GM21423 (cell line): ENCODE data around the gene MPP3.
"Not testable (repeated sequence)": the region's sequence is repeated elsewhere in the genome, so short reads cannot be mapped to it uniquely, and the experiment has no call there.

ENCODE experiments used
- ATAC-seq: cut with Tn5 transposase; IDR thresholded peaks from one replicate; pipeline ENCODE4 v1.9.1; 2021; ENCODE audit warnings: mild to moderate bottlenecking, moderate library complexity; ENCODE audit not compliant: unreplicated experiment

The MPP3 gene

GRCh38 chr17:43860927-43861622, 28.1 kb upstream of the MPP3 start:
- ATAC-seq = no peak

DNA sequence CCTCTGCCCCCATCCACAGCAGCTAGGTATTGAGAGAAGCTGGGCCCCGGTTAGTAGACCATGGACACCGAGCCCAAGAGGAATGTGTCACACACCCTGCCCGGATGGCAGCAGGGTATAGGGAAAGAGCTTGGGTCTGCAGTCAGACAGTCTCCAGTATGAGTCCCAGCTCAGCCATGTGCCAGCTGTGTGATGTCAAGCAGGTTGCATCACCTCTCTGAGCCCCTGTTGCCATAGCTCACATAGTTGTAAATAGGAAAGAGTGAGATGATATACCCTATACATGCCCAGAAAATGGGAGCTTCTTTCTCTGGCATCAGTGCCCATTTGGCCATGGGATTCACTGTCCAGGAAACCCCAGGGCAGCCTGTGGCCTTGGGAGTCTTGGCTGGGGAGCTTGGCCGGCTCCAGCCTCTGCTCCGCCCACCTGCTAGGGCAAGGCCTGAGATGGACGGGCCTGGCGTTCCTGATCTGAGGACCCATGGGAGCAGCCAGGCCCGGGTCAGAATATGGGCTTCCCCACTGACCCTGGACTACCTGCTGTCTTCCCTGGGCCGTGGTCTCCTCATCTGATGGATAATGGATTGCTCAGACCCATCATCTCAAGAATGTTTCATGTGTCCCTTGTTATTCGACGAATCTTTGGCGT, 27.3 kb upstream of the MPP3 start:
- no peak for ATAC-seq

DNA sequence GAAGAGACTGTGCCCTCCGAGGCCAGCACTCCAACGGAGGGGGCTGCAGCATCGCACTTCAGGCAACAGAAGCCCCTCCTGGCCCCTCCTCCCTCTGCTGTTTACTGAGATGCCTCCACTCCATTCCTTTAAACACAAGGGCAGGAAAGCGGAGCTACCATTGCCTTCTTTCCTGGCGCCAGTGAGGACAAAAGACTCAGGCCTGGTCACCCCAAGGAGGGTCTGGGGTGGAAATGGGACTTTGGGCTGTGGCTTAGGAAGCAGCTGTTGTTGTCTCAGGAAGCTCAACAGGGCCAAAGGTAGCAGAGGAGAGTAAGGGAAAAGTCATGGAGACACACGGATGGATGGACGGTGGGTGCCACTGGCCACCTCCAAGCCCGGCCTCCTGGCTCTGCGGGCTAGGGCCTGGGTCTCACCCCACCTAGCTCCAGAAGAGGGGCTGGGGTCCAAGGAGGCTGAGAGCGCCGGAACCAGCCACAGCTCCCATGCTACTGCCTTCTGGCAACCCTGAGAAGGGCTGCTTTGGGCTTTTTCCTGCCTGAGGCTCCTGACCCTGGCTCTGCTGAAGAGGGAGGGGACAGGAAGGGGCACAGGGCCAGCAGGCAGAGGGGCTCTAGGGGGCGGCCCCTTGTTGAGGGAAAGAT, 25.1 kb upstream of the MPP3 start:
- ATAC-seq = no peak

DNA sequence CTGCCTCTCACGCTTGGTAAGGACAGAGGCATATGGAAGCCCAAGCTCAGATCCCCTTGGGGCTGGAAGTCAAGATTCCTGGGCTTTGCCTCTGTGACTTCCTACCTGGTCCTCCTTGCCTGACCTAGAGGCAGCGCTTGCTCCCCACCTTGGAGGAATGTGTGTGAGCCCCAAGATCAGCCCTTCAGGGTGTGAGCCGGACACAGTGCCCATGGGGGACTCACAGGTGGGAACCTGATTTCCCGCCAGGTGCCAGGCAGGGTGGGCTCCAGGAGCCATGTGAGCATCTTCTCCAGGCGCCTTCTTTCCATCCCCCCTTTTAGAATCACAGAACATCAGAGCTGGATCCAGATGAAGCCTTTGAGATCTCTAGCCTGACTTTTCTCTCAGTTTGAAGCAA, 24.2 kb upstream of the MPP3 start:
- ATAC-seq = no peak

GRCh38 chr17:43856141-43856540, 23.2 kb upstream of the MPP3 start:
- ATAC-seq = no peak

DNA sequence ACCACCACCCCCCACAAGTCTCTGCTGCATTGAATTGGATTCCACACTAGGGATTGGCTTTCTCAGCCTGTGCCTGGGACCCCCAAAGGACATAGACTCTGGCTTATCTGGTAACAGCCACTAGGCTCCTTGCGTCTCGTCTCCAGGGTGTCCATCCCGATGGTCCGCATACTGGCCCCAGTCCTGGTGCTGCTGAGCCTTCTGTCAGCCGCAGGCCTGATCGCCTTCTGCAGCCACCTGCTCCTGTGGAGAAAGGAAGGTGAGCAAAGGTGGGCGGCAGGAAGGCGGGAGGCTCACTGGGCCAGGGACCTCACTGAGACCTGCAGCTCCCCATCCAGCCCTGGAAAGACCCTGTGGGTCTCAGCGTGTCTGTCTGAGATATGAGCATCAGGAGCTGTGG, 22.1 kb upstream of the MPP3 start:
- no peak for ATAC-seq

- no peak for ATAC-seq
Measured at GRCh38 chr17:43854498-43854897, 21.6 kb upstream of the MPP3 start.

DNA sequence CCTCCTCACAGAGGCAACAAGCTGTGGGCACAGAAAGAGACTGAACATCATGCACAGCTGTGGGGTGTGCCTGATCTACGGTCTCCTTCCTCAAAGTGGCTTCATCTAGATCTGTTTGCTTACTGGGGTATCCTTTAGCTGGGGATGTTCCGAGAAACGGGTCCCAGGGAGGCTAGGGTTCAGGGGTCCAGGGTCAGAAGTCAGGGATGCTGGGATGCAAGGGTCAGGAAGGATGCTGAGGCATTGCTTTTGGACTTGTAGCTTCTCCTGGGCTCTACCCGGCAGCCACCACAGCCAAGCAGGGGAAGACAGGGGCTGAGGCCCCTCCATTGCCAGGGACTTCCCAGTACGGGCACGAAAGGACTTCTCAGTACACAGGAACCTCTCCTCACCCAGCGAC, 20.6 kb upstream of the MPP3 start:
- ATAC-seq = no peak

DNA sequence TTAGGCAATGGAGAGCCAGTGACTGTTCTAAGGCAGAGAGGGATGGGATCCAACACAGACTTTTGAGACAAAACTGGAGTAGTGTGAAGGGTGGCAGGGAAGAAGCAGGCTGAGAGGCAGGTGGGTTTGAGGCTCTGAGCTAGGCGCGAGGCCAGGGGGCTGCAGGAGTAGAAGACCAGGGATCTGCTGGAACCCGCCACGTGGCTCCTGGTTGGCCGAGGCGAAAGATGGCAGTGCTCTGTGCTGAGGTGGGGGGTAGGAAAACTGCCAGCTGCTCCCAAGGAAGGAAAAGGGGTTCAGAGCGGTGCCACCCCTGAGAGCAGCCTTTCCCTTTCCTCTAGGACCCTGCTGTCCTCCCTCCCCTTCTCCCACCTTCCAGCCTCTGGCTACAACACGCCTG, 19.6 kb upstream of the MPP3 start:
- no peak for ATAC-seq

DNA sequence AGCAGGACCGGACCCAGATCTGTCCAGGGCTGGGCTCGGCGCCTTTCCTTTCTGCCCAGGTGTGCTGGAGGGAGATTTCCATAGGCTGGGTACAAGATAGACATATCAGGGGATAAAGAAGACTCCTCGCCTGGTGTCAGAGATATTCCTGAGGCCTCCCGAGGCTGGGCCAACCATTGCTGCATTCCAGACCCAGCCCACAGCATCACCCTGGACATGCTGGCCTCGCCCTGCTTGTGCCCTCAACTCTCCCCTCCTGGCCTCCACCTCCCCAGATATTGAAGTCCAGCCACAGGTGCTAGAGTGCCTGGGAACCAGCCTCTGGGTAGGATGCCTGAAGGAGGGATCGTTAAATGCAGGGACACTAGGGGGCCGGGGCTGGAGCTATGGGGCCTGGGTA, 16.2 kb upstream of the MPP3 start:
- ATAC-seq = no peak

GRCh38 chr17:43848601-43849000, 15.7 kb upstream of the MPP3 start:
- no peak for ATAC-seq

DNA sequence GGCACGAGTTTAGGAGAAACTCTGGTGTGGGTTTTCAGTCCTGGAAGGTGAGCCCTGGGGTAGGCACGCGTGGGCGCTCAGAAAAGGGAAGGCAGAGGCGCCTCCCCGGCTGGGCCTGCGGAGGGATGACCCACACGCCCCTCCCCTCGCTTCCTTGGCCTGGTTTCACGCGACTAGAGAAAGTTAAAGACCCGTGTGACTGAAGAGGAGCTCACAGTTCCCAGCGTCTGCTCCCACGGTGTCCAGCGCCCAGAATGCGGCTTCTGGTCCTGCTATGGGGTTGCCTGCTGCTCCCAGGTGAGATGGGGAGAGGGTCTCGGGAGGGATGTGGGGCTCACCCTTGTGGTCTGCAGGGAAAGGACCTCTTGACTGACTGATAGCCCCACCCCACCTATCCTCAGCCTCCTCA, 14.0 kb upstream of the MPP3 start, which contains the start of gene CD300LG:
CD300LG (plus strand) TSS at position 214 of the 409 bp plus-strand sequence; CDS start at position 255, 41 bp downstream.
- ATAC-seq = no peak

GRCh38 chr17:43846221-43846712, 13.3 kb upstream of the MPP3 start:
- ATAC-seq = no peak

- ATAC-seq = no peak
Measured at GRCh38 chr17:43845766-43846165, 12.8 kb upstream of the MPP3 start.

- ATAC-seq = no peak
Measured at GRCh38 chr17:43844241-43844640, 11.3 kb upstream of the MPP3 start.

DNA sequence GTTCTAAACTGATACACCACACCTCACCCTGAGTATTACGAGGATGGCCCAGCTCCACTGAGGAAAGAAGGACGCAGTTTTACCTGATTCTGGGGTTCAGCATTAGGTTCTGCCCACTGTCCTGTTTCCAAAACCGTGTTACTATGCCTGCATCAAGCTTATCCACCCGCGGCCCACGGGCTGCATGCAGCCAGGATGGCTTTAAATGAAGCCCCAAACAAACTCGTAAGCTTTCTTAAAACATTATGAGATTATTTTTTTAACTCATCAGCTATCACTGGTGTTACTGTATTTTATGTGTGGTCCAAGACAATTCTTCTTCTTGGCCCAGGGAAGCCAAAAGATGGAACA, 10.0 kb upstream of the MPP3 start:
- no peak for ATAC-seq

DNA sequence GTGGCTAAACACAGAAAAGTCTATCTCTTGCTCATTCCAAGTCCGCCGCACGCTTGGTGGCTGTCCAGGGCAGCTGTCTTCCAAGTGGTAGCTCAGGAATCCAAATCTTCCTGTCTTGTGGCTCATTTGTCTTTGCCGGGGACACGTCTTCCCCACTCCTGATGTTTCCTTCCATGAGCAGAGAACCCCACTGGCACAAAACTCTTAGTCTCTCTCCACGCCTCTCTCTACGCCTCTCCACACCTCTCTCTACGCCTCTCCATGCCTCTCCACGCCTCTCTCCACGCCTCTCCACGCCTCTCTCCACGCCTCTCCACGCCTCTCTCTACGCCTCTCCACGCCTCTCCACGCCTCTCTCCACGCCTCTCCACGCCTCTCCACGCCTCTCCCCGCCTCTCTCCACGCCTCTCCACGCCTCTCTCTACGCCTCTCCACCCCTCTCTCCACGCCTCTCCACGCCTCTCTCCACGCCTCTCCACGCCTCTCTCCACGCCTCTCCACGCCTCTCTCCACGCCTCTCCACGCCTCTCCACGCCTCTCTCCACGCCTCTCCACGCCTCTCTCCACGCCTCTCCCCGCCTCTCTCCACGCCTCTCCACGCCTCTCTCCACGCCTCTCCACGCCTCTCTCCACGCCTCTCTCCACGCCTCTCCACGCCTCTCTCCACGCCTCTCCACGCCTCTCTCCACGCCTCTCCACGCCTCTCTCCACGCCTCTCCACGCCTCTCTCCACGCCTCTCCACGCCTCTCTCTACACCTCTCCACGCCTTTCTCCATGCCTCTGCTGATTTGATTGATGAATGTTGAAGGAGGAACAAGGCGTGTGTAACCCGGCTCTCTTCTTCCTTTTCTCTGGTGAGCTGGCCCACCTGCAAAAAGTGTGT, 9.4 kb upstream of the MPP3 start:
- ATAC-seq = not testable (repeated sequence)

- no peak for ATAC-seq
Measured at GRCh38 chr17:43841282-43841681, 8.3 kb upstream of the MPP3 start.

GRCh38 chr17:43840814-43841213, 7.9 kb upstream of the MPP3 start:
- no peak for ATAC-seq

- ATAC-seq = no peak
Measured at GRCh38 chr17:43839670-43840108, 6.7 kb upstream of the MPP3 start.

GRCh38 chr17:43834106-43834505, 1.2 kb upstream of the MPP3 start:
- ATAC-seq = no peak
